GM12878 (cell line): Measurements from ENCODE around the gene PRR11. TPM values are rescaled to one million over a fixed set of nuclear protein-coding genes. Genes with fewer than 3 reads are reported as not detected.

Source experiments
- ATAC-seq: fragments of 200-7000 bp; cut with Tn5 transposase; 3 replicates; pipeline ENCODE4 v1.9.1; 2020; ENCODE audit warnings: mild to moderate bottlenecking, moderate library complexity
- BruUV-seq: library from RNA; stranded (reverse); fragments of 400-500 nt; replicated peaks from 2 replicates; lab custom pipeline; 2021; lab: Mats Ljungman, UMichigan
- CTCF ChIA-PET: fragments of 300-600 bp; sonication (Branson Sonifier 250); formaldehyde crosslinking; extraction: SDS; loops from one replicate; lab custom pipeline; 2021; ENCODE audit warnings: inconsistent platforms; lab: Yijun Ruan, JAX
- POLR2A ChIA-PET: fragments of 350-600 bp; formaldehyde crosslinking; extraction: SDS; loops from one replicate; lab custom pipeline; 2021; ENCODE audit warnings: inconsistent platforms; lab: Charles Lee
- RAD21 ChIA-PET: fragments of 300-600 bp; sonication (Branson Sonifier 250); formaldehyde crosslinking; loops from one replicate; lab custom pipeline; 2023; ENCODE audit warnings: antibody characterized with exemption; ENCODE audit not compliant: unreplicated experiment; lab: Charles Lee
- SMC1A ChIA-PET: fragments of 300-600 bp; sonication (Branson Sonifier 250); formaldehyde crosslinking; loops from one replicate; lab custom pipeline; 2023; ENCODE audit not compliant: unreplicated experiment, uncharacterized antibody; lab: Charles Lee
- DNase-seq: peaks from one replicate; pipeline ENCODE4 v3.0.0-alpha.2; 2011; ENCODE audit warnings: low read depth, low spot score
- FAIRE-seq: peaks from 3 replicates; lab custom pipeline; 2011; peaks lifted over from hg19 to GRCh38; lab: Jason Lieb, UNC
- H2AFZ ChIP-seq: 2 replicates; pipeline ENCODE4 v1.6.0; 2011; ENCODE audit warnings: low read depth, low read length, control low read depth; ENCODE audit not compliant: control insufficient read depth
- H3K27ac ChIP-seq: 2 replicates; pipeline ENCODE4 v1.5.1; 2011; ENCODE audit warnings: control low read depth; ENCODE audit not compliant: control insufficient read depth, insufficient read depth
- H3K27me3 ChIP-seq, 2 experiments: replicated peaks in 1 of 2; 2 replicates each; pipeline versions ENCODE4 v1.6.0 to v1.6.1; 2011; ENCODE audit warnings: low read length in 1 of 2; ENCODE audit not compliant: control insufficient read depth in 2 of 2, insufficient read depth in 2 of 2
- H3K36me3 ChIP-seq, 2 experiments: 2 replicates each; pipeline ENCODE4 v1.5.1; 2011; ENCODE audit warnings: low read length in 1 of 2; ENCODE audit not compliant: control insufficient read depth in 2 of 2, insufficient read depth in 2 of 2
- H3K4me1 ChIP-seq: 2 replicates; pipeline ENCODE4 v1.6.1; 2011; ENCODE audit warnings: mild to moderate bottlenecking, low read length, moderate library complexity, mixed read lengths; ENCODE audit not compliant: control insufficient read depth, insufficient read depth
- H3K4me2 ChIP-seq: 2 replicates; pipeline ENCODE4 v1.6.0; 2011; ENCODE audit warnings: control low read depth; ENCODE audit not compliant: control insufficient read depth, insufficient read depth
- H3K4me3 ChIP-seq: fragments of 200-600 bp; sonication (generic); 2 replicates; pipeline ENCODE4 v1.5.1; 2016
- H3K79me2 ChIP-seq: 2 replicates; pipeline ENCODE4 v1.6.0; 2011; ENCODE audit warnings: low read length; ENCODE audit not compliant: control insufficient read depth, insufficient read depth
- H3K9ac ChIP-seq: 2 replicates; pipeline ENCODE4 v1.8.0; 2011; ENCODE audit warnings: low read length, control low read depth, mixed read lengths; ENCODE audit not compliant: control insufficient read depth, insufficient read depth
- H3K9me3 ChIP-seq: replicated peaks from 3 replicates; pipeline ENCODE4 v1.5.1; 2011; ENCODE audit warnings: mild to moderate bottlenecking, low read length; ENCODE audit not compliant: control insufficient read depth, insufficient read depth
- H4K20me1 ChIP-seq: 2 replicates; pipeline ENCODE4 v1.6.0; 2011; ENCODE audit not compliant: control insufficient read depth, insufficient read depth
- ASH2L ChIP-seq: fragments of 300-600, 200-600 bp; sonication (generic); IDR thresholded peaks from 2 replicates; pipeline ENCODE4 v1.6.1; 2017; ENCODE audit warnings: low read depth, mild to moderate bottlenecking, borderline replicate concordance
- ATF7 ChIP-seq: fragments of 450-650 bp; IDR thresholded peaks from 2 replicates; pipeline ENCODE4 v1.6.1; 2016; ENCODE audit warnings: low read depth, mild to moderate bottlenecking
- BCL3 ChIP-seq: IDR thresholded peaks from 2 replicates; pipeline ENCODE4 v1.6.1; 2011; ENCODE audit warnings: borderline replicate concordance, low read depth, mild to moderate bottlenecking, moderate library complexity, low read length; ENCODE audit not compliant: insufficient read depth, poor library complexity, severe bottlenecking
- CBFB ChIP-seq: IDR thresholded peaks from 2 replicates; pipeline ENCODE4 v1.6.1; 2016; ENCODE audit warnings: antibody characterized with exemption, low read depth
- CEBPB ChIP-seq, 2 experiments: fragments of 150-350 bp in 1 of 2; IDR thresholded peaks; 2 replicates each; pipeline ENCODE4 v1.6.1; 2012 to 2014; ENCODE audit warnings: low read depth in 2 of 2, low read length in 2 of 2, borderline replicate concordance in 1 of 2, inconsistent platforms in 1 of 2
- CHD4 ChIP-seq: fragments of 200-600 bp; sonication (generic); IDR thresholded peaks from 2 replicates; pipeline ENCODE4 v1.6.1; 2016; ENCODE audit warnings: mild to moderate bottlenecking
- JUNB ChIP-seq: IDR thresholded peaks from 2 replicates; pipeline ENCODE4 v1.6.1; 2016; ENCODE audit warnings: antibody characterized with exemption, mild to moderate bottlenecking
- JUND ChIP-seq: IDR thresholded peaks from 2 replicates; pipeline ENCODE4 v1.6.1; 2012; ENCODE audit warnings: low read depth, mild to moderate bottlenecking, low read length, improper control_type of control experiment, moderate library complexity
- KLF5 ChIP-seq: fragments of 450-650 bp; IDR thresholded peaks from 2 replicates; pipeline ENCODE4 v1.6.1; 2014; ENCODE audit warnings: mild to moderate bottlenecking; ENCODE audit not compliant: partially characterized antibody
- LARP7 ChIP-seq: fragments of 450-650 bp; IDR thresholded peaks from 2 replicates; pipeline ENCODE4 v1.6.1; 2017; ENCODE audit warnings: mild to moderate bottlenecking
- MYB ChIP-seq: fragments of 150-350 bp; IDR thresholded peaks from 2 replicates; pipeline ENCODE4 v1.6.1; 2014; ENCODE audit warnings: mild to moderate bottlenecking, low read depth, low read length, borderline replicate concordance
- NFYB ChIP-seq: IDR thresholded peaks from 2 replicates; pipeline ENCODE4 v1.6.1; 2011; ENCODE audit warnings: low read depth, mild to moderate bottlenecking, low read length, improper control_type of control experiment, moderate library complexity; ENCODE audit not compliant: insufficient read depth
- POLR2AphosphoS5 ChIP-seq: IDR thresholded peaks from 2 replicates; pipeline ENCODE4 v1.6.1; 2011; ENCODE audit warnings: mild to moderate bottlenecking, low read length, inconsistent platforms
- POU2F2 ChIP-seq: IDR thresholded peaks from 3 replicates; pipeline ENCODE4 v1.6.1; 2011; ENCODE audit warnings: low read depth, mild to moderate bottlenecking, low read length, borderline replicate concordance
- RUNX3 ChIP-seq: IDR thresholded peaks from 2 replicates; pipeline ENCODE4 v1.6.1; 2012; ENCODE audit warnings: low read length, inconsistent platforms
- USF1 ChIP-seq: IDR thresholded peaks from 2 replicates; pipeline ENCODE4 v1.6.1; 2011; ENCODE audit warnings: borderline replicate concordance, low read depth, mild to moderate bottlenecking, moderate library complexity, mixed read lengths, low read length; ENCODE audit not compliant: insufficient read depth; ENCODE audit errors: extremely low read length
- ZBTB40 ChIP-seq: fragments of 450-650 bp; IDR thresholded peaks from 2 replicates; pipeline ENCODE4 v1.6.1; 2016; ENCODE audit warnings: mild to moderate bottlenecking, moderate library complexity, borderline replicate concordance
- WGBS: methylation state at CpG from one replicate; pipeline ENCODE4 v1.1.6; 2016; ENCODE audit warnings: low lambda C conversion rate; ENCODE audit not compliant: insufficient replicate concordance, insufficient coverage; ENCODE audit errors: missing lambda C conversion rate; 5-methylcytosine and 5-hydroxymethylcytosine counted together
- in situ Hi-C: fragments of 300-500 bp; cut with MboI; formaldehyde crosslinking; loops from 9 replicates; pipeline ENCODE4 v1.14.3; 2018; ENCODE audit warnings: mixed read lengths
- intact Hi-C: fragments of 100-400 bp; cut with micrococcal nuclease; formaldehyde crosslinking; loops from one replicate; pipeline ENCODE4 v1.14.2; 2022; ENCODE audit not compliant: unreplicated experiment
- polyA plus RNA-seq, 11 experiments: library from polyadenylated mRNA; depleted of rRNA in 4 of 11; unstranded in 6 of 11; stranded (reverse) in 5 of 11; fragments of >200 nt; fragmentation: Nextera tagmentation in 4 of 11; fragmentation: Illumina TruSeq in 1 of 11; extraction: Ambion mirVana in 4 of 11; extraction: Trizol in 1 of 11; gene quantifications; 1 replicate in 1 of 11; 2 replicates in 10 of 11; pipeline versions ENCODE4 v1.2.1 to v1.2.3, GENCODE V29; 2011 to 2016; ENCODE audit warnings: inconsistent platforms in 2 of 11, missing spikeins in 2 of 11, low read depth in 1 of 11
- total RNA-seq, 4 experiments: library from RNA; depleted of rRNA in 3 of 4; stranded (reverse); fragments of >200 nt in 3 of 4; fragmentation: Illumina TruSeq in 1 of 4; extraction: Trizol in 1 of 4; gene quantifications; 2 replicates each; pipeline versions ENCODE4 v1.2.1 to v1.2.3, GENCODE V29; 2013 to 2021

The PRR11 gene
- total and polyA plus RNA-seq, 10 of the 15 experiments (the other 5 are each of a cell fraction or from before 2014, with no cell fraction given), result 20.8 to 97.0 (median 48.3) TPM

GRCh38 chr17:59151591-59151990, 4.0 kb upstream of the PRR11 start:
- CTCF ChIA-PET, result interaction anchor here (0.7 to 3.1 kb wide), 8 partner anchors 14 to 633 kb away, joined by 3 to 15 read pairs (median 4); partner anchors contain the start of genes CLTC and TRIM37
- in situ Hi-C loops, result no loop called here

More at GRCh38 chr17:59151591-59151990, 4.0 kb upstream of the PRR11 start:
- H2AFZ ChIP-seq, result no peak overlapping the region
- H4K20me1 ChIP-seq, result no peaks in the 10 kb centered on the region
- SMC1A ChIA-PET, result interaction anchor here (1.0 to 1.8 kb wide), 9 partner anchors 9 to 59 kb away, joined by 3 to 10 read pairs (median 3); partner anchors contain the start of gene TRIM37
- H3K36me3 ChIP-seq, result no peaks in the 10 kb centered on the region; a peak in 1 of 4 replicates
- BruUV-seq, result no TSS peak
- H3K4me2 ChIP-seq, result peak overlapping the region; percentile 47; the same call in 1 of the 2 replicates
- ATAC-seq (no peak), DNase-seq (no peak), FAIRE-seq (no peak)
- H3K9me3 ChIP-seq, result no peaks in the 10 kb centered on the region
- peaks cover 92% of the 10 kb centered on the region for H3K79me2 ChIP-seq
- no peak overlapping the region; the same call in 1 of the 2 replicates for H3K27ac ChIP-seq
- TF ChIP-seq JUNB (no peak), CHD4 (no peak), CEBPB (IDR thresholded peaks at IDR 0.05; ENCODE audit: borderline replicate concordance in 1 of 2, low read depth in 2 of 2, low read length in 2 of 2) (no peak), ATF7 (no peak), CBFB (no peak), NFYB (no peak), BCL3 (no peak), POLR2AphosphoS5 (no peak), RUNX3 (no peak), ASH2L (no peak), USF1 (no peak), KLF5 (no peak), JUND (no peak), MYB (no peak), LARP7 (no peak), ZBTB40 (no peak), POU2F2 (no peak)
- peaks cover 3% of the 10 kb centered on the region; the same call in 1 of the 2 replicates for H3K4me1 ChIP-seq
- H3K4me3 ChIP-seq, result peak overlapping the region; percentile 11
- H3K9ac ChIP-seq, result no peak overlapping the region
- RAD21 ChIA-PET, result interaction anchor here (0.9 to 1.2 kb wide), 4 partner anchors 10 to 125 kb away, joined by 3 to 4 read pairs (median 3); partner anchors contain the start of gene TRIM37
- WGBS, result 95% methylated on average over 1 of the region's 1 CpG
- intact Hi-C loops, result no loop called here
- POLR2A ChIA-PET, result interaction anchor here (0.5 to 1.9 kb wide), 6 partner anchors 10 to 58 kb away, joined by 3 to 9 read pairs (median 3); partner anchors contain the start of gene TRIM37
- no peaks in the 10 kb centered on the region for H3K27me3 ChIP-seq
